ENCODE results near the gene ENAH.

The ENAH gene

DNA sequence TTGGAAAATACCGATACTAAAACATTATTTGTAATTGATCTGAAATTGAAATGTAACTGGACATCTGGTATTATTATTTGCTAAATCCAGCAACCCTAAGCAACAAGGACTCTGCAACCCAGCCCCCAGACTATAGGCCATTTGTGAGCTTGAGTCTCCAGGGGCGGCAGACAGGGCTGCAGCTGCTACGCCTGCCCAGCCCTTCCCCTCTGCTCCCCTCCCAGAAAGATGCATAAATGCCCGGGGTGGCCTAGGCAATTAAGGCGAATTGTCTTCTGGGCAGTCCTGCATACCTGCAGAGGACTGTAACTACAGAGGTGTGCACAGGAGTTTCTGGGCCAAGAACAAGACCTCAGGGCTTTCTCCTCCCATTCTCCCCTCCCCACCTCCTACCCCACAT is 183.9 kb downstream of the ENAH start:
- DNase-seq, result no peak

DNA sequence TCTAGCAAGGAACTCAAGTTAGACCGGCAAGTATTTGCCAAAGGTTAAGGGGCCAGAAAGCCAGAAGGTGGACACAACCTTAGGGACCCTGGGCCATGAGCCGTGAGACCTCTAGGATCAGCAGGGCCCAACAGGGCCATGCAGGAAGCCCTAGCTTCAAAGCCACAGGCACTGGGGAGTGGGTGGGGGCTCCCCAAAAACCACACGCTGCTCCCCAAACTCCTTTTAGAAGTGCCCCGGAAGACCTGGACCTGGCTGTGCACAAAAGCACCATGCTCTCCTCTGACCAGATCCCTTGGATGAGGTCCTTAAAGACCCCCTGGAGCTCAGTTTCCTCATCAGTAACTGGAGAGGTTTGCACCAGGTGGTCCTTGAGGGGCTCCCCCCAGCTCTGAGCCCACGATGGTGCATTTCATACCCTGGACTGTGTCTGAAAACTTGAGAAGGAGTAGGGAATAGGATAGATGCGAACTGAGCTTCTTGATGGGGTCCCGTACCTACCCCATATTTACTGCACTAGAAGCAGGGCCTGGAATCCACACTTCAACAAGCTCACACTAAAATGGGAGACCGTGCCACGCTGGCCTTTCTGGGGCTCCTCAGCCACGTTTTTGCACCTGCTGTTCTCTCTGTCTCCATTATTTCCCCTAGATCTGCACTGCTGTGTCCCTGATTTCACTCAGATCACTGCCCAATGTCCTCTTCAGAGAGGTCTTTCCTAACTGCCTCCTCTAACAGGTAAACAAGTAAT is 184.5 kb downstream of the ENAH start:
- no peak for DNase-seq

DNA sequence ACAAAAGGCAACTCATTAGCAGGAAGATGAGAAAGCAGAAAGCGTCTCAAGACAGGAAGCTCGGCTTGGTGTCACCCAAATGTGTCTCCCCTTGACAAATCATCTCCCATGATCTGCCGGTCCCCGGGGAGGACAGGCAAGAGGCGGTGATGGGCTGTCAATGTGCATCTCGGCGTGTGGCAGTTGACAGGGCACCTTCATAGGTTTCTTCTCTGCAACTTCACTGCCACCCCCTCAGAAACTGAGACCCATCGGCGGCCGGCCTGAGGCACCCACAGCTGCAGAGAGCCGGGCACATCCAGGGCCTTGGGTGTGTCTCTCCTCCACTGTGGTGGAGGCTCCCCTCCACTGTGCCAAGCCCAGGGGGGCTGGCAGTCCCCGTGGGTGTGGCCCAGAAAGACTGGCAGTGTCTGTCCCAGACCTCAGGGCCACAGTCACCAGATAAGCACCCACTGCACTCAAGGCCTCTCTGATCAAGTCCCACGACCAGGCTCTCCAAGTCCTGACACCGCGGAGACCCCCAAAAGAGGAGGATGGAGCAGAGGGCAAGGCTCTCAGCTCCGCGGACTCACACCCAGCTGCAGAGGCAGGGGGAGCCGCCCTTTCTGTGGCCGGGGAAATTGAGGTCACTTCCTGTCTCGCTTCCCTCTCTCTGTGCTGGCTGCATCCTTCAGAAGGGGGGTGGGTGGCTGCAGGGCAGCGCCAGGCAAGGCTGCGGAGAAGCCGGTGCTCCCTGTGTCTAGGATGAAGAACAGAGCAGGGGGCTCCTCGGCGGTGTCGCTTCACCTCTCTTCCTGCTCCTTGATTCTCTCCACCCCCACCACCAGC is 185.5 kb downstream of the ENAH start:
- DNase-seq, result peak; percentile 39

DNA sequence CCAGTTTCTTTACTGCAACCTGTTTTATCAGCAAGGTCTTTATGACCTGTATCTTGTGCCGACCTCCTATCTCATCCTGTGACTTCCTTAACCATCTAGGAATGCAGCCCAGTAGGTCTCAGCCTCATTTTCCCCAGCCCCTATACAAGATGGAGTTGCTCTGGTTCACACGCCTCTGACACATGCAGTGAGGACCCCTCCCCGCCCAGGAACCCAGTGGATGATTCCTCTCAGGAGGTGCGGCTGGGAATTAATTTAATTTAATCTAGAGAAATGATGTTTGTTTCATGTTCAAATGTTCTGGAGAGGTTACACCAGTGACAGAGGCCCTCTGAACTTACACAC is 186.1 kb downstream of the ENAH start:
- DNase-seq, result no peak

DNA sequence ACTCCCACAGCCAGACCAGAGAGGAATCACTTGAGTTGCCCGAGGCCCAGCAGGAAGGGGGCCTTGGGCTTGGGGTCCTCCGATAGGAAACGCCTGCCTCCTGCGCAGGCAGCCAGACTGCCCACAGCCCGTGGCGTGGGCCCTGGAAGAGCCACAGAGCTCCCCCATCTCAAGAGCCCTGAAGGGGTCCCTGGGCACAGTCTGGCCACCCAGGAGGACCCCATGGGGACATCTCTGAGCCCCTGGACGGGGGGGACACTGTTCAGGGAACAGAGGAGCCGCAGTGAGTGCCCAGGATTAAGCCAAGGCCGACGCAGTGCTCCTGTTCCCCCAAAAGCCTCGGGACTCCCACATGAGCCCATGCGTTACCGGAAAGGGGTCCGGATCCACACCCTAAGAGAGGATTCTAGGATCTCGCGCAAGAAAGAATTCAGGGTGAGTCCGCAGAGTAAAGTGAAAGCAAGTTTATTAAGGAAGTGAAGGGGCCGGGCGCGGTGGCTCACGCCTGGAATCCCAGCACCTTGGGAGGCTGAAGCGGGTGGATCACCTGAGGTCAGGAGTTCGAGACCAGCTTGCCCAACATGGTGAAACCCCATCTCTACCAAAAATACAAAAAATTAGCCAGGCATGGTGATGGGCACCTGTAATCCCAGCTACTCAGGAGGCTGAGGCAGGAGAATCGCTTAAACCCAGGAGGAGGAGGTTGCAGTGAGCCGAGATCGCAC is 187.0 kb downstream of the ENAH start:
- DNase-seq, result no peak

DNA sequence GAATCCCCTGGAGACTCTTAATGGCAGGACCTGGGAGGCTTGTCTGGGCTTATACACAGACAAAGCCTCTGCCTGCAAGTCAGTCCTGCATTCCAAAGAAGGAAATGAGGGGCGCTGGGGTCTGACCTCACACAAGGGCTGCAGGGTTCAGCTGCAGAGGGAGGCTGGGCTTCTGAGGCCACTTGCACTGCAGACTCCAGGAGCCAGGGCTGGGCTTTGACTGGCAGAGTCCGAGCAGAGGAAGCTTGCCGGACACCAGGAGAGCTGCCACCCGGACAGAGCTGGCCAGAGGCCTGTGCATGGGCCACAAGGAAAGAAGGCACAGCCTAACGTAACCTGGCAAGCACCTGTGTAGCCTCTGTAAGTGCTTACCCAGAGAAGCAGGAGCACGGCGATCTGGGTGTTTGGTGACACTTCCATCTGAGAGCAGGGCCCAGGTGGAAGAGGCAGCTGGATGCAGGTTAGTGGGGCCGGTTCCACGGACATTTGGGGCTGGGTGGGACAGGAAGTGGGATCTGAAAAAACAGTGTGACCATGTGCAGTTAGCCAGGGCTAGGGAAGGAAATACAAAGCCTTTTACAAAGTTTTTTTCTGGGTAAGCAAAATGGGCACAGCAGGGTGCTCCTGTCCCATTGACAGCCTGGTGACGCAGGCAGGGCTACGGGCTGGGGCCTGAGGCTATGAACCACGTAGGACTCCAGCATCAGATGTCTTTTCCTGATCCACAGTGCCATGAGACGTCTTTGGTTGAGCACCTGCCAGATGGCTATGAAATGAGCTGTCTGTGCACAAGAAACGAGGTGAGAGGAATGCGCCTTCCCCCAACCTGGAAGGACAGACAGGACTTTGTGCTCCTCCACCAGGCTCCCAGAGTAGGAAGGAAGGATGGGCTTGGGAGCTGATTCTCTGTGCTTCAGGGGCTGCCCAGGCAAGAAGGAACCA is 187.8 kb downstream of the ENAH start:
- no peak for DNase-seq

DNA sequence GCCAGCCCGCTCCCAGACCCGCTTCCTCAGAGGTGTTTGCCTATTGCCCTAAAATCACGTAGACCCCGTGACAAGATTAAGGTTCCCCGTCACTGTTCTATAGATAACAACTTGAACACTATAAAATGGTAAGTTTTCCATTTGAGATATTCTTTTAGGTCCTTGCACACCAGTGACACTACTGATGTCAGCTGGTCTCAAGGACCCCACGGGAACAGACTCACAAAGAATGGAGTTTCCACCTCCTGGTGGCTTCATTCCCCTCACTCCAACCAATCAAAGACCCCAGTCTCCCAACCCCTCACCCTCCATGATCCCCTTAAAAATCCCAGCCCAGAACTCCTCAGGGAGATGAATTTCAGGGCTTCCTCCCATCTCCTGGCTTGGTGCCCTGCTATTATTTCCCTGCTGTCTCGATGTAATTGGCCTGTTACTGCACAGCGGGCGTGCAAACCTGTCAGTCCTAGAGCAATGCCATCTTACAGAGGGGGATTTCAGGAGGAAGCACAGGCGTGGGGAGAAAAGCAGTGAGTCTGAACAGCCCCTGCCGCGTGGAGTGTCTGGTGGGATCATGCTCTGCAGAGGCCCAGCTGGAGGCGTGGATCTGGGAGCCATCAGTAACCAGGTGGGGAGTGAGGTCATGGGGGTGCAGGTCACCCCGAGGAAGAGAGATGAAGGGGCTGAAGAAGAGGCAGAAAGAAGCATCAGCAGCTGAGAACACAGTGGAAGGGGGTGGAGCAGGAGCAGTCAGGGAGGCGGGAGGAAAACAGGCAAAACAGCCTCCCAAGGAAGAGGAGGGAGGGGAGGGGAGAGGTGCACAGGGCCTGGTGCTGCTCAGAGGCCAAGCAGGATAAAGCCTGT is 190.0 kb downstream of the ENAH start:
- no peak for DNase-seq

DNA sequence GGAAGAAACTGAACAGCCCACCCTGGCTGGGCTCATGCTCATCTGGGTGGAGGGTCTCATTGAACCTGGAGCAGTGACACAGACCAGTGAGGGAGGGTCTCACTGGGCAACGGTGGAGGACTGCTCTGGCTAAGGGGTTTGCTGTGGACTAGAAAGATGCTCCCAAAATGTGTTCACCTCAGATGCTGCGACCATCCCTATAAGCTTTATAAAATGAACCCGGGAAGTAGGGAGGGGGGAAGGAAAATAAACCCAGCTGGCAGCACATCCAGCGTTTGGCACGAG is 190.6 kb downstream of the ENAH start:
- DNase-seq, result no peak

DNA sequence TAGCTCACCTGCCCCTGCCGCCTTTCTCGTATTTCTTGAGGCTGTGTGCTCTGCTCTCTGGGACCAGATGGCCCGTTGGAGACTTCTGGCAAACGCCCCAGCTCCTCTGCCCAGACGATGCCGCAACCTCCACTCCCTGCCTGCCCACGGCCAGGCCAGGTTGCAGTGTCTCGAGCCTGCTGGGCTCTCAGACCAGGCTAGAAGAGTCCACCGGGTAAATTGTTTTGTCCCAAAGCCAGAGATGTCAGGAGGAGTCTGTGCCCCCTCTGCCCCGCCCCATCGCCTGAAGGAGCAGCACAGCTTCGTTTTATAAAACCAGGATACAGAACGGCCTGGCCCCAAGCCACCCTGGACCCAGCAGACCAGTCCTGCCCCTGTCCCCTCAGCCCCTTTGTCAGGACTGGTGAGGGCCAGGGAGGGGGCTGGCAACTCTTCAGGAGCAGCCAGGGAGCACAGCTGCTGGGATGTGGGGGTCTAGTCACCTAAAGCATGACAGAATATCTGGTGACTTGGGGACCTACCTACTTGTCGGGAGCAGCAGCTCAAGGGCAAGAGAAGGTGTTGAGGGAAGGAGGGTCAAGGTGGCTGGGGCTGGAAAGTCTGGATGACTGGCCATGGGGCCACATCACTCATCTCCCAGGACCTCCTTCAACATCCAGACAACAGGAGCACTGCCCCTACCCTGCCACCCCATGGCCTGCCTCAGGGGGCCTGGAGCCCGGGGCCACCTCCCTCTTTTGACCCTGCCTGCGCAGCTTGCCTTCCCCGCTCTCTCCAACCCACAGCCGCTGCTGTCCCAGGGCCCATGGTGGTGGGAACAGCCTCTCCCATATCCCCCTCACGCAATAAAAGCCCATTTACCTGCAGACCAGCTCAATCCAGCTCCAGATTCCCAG is 191.1 kb downstream of the ENAH start:
- no peak for DNase-seq

DNA sequence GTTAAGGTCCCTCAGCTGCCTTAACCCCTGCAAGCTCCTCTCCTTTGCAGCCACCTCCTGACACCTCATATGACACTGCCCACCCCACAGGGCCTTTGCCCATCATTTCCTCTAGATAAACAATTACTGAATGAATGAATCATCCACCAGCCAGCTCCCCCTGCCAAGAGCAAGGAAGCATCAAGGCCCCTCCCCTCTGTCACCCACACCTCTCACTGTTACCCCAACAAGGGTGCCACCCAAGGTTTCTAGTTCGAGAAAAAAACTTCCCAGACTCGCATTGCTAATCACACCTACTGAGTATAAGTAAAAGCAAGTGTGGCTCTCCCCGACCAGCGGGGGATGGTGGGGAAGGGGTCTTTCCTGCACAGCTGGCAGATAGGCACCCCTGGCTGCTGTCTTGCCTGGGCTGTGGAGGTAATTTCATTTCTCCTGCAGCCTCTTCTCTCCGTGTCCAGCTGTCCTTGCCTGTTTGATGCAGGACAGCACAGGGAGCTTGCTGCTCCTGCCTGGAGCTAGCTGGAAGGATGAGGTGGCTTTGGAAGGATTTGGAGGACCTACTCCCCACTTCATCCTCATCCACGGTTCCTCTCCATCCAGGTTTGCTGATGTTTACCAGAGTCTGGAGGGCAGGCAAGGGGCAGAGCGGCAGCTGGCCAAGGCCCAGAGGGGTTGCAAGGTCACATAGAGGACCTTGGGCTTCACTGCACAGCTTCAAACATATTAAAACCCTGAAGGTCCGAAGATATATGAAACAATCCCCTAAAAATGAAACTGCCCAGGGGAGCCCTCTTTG is 192.0 kb downstream of the ENAH start:
- peak; percentile 46 for DNase-seq

DNA sequence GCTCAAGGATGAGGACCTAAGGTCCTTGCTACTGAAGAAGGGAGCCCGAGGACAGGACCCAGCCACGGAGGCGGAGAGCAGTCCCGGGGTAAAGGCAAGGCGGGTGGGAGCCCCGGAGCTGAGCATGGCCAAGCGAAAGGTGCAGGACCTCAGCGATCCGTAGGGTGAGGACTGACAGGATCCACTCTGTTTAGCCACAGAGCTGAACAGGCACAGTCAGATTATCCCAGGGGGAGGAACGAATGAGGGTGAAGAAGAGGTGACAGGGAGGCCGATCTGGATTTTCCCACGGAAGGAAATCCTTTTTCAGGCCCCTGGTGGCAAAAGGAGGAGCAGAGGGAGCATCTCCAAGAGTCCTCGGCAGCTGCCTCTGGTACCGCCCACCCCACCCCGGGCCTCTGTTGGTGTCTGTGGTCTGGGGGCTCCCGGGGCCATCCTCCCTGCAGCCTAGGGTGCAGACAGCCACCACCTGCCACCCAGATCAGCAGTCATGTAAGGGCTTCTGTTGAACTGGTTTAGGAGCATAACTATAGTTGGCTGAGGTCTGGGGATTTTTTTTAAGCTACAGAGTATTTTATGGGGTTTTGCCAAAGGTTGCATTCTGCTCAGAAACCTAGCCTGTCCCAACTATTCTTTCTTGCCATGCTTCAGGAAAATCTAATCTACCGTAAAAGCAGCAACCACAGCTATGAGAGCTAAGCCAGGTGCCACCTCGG is 192.7 kb downstream of the ENAH start:
- no peak for DNase-seq

DNA sequence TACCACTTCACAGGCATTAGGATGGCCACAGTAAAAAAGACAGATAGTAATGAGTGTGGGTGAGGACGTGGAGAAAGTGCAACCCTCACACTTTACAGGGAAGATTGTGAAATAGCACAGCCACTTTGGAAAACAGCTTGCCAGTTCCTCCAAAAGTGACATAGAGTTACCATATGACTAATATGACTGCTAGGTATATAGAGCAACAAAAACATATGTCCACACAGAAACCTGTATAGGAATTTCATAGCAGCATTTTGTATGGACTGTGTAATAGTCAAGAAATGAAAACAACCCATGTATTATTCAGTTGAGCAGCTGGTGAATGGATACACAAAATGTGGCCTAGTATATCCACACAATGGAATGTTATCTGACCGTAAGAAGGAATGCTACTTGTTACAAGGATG is 194.7 kb downstream of the ENAH start:
- peak; percentile 85 for DNase-seq

DNA sequence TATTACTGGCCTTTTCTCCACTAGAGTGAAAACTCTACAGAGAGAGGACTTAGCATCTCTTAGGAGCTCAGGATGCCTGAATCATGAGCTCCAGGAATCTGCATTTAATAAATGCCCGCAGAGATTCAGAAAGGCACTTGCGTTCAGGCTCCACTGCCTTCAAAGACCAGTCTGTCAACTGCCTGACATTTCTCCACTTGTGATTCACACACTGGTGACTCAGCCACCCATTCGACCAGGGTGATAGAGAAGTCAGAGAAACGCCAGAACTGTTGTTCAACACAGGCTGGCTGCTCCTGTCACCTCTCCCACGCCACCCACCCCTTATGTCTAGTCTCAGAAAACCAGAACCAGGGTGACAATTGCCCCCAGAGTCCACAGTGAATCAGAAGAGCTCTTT is 198.2 kb downstream of the ENAH start:
- peak; percentile 87 for DNase-seq

DNA sequence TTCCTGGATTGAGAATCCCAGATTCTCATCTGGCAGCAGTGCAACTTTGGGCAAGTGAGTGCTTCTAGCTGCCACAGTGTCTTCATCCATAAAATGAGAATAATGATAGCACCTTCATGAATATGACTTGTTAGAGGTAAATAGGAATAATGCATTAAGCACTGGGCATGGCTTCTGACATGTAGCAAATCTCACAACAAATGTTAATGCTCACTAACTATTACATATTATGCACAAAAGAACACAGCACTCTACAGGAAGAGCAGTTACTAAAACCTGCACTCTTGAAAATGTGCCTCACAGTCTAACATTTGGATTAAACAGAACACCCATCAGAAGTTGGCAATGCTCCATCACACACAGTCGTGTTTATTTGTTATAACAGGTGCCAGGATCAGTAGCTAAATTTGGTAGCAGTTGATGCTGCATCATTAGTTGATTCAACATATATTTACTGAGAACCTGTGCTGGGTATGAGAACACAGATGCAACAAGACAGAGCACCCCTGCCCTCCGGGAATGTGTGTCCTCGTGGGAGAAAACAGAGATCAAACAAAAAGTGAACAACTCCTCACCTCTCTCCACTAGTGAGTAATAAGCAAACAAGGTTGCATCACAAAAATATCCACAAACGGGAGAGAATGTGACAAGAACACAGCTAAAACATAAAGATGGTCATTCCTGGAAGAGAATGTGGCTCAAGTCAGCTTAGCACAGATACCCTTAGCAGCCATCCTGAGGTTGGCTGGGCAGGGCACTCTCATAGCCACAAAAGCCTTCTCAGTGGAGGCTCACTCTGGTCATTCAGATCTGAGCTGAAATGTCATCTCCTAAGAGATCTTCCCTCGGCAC is 198.9 kb downstream of the ENAH start:
- DNase-seq, result no peak

DNA sequence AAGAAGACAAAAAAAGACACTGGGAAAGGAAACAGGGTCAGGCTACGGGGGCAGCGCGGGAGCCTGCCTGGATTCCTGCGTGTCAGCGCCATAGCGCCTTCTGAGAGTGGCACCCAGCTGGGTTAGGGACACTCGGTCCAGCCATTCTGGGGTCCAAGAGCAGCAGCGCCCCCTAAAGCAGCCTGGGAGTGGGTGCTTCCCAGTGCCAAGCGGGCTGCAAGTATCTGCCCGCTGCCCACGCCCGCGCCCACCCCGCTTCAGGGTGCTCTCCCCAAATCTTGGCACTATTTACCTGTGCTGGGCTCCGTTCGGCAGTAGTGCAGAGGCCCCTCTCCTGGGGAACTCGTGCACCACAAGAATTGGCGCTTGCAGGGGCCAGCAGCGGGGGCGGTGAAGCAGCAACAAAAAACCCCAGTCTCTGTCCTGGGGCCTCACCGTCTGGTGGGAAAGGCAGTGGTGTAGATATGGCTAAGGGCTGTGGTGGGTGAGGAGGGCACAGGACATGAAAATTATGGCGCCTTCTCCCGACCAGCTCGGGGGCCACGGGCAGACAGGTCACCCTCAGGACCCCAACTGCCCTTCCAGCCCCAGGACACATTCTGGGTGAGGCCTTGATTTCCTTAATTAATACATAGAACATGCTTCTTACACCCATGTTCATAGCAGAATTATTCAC is 200.9 kb downstream of the ENAH start:
- DNase-seq, result no peak

DNA sequence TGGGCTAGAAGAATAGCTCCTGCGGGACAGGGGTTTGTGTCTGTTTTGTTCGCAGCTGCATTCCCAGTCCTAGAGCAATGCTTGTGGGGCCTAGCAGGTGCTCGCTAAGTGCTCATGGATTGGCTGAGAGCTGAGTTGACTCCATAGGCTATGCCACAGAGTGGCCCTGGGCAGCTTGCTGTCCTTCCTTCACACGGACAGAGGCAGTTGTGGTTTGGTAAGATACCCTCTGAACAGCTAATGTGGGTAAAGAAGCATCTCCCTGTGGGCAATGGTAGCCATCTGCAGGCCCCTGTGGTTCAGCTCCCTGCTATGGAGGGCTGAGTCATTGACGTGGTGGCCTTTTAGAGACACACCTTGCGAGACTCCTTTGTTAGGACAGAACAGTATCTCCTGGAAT is 201.6 kb downstream of the ENAH start:
- DNase-seq, result no peak

DNA sequence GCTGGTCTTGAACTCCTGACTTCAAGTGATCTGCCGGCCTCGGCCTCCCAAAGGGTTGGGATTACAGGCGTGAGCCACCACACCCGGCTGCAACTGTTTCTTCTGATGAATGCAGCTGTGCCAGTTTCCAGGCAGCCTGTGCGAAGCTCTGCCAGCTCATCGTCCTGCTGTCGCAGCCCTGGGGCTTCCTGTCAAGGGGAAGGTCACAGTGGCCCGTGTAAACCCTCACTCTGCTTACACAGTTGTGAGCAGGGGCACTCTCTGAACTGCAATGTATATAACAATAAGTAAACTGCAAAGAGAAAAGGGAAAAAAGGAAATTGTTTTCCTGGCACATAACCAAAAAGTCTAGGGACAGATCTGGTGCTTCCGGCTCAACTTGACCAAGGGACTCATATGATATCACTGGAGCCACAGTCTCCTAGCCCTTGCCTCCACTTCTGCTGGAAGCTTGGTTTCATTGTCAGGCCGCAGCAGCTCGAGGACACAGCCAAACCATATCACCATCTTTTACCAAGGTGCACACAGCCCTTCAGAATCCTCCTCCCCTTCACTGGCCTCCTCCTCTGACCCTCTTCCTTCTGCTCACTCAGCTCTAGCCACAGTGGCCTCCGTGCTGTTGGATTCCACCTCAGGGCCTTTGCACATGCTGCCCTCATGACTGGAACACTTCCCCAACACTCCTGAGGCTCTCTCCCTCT is 202.3 kb downstream of the ENAH start:
- no peak for DNase-seq

Measured in fibroblast of skin of back (primary cell).